HepG2 (cell line): Measurements from ENCODE around the gene DDR1. TPM values are rescaled to one million over a fixed set of nuclear protein-coding genes. Genes with fewer than 3 reads are reported as not detected.
A peak's percentile ranks its signal among the peaks of the same experiment; 100 is the strongest.

Experiments
- CCAR2 ChIP-seq: fragments of 200-400 bp; formaldehyde crosslinking; optimal IDR thresholded peaks from 2 replicates; pipeline ENCODE3; 2018; ENCODE audit warnings: low read depth, mild to moderate bottlenecking, low read length, moderate library complexity
- EED ChIP-seq: sonication (generic); formaldehyde crosslinking; IDR thresholded peaks from 2 replicates; pipeline ENCODE4 v1.5.0; 2020; ENCODE audit warnings: mild to moderate bottlenecking, missing genetic modification reagents
- ETV6 ChIP-seq: sonication (generic); formaldehyde crosslinking; conservative IDR thresholded peaks from 2 replicates; pipeline ENCODE4 v1.4.0; 2020; ENCODE audit warnings: missing genetic modification reagents
- GZF1 ChIP-seq: sonication (generic); formaldehyde crosslinking; IDR thresholded peaks from 2 replicates; pipeline ENCODE4 v1.5.1; 2020; ENCODE audit warnings: mild to moderate bottlenecking, missing genetic modification reagents
- HCFC1 ChIP-seq: fragments of 150-350 bp; IDR thresholded peaks from 2 replicates; pipeline ENCODE4 v1.6.1; 2014; ENCODE audit warnings: low read depth, low read length
- HIVEP1 ChIP-seq: sonication (generic); formaldehyde crosslinking; IDR thresholded peaks from 2 replicates; pipeline ENCODE4 v1.4.0; 2020; ENCODE audit warnings: mild to moderate bottlenecking, missing genetic modification reagents
- HNRNPLL ChIP-seq: fragments of 200-400 bp; formaldehyde crosslinking; IDR thresholded peaks from 2 replicates; pipeline ENCODE4 v1.6.1; 2017; ENCODE audit warnings: mild to moderate bottlenecking, low read depth, low read length; ENCODE audit not compliant: poor library complexity, severe bottlenecking
- KAT2B ChIP-seq: fragments of 150-350 bp; IDR thresholded peaks from 2 replicates; pipeline ENCODE4 v1.6.1; 2014; ENCODE audit warnings: low read depth, low read length, borderline replicate concordance
- KMT2B ChIP-seq: IDR thresholded peaks from 2 replicates; pipeline ENCODE4 v1.6.1; 2016; ENCODE audit warnings: missing genetic modification reagents, missing compliant biosample characterization
- MAZ ChIP-seq, 2 experiments: sonication (generic) in 1 of 2; formaldehyde crosslinking in 1 of 2; IDR thresholded peaks; 2 replicates each; pipeline versions ENCODE4 v1.5.0 to v1.6.1; 2012 to 2020; ENCODE audit warnings: low read depth in 2 of 2, mild to moderate bottlenecking in 2 of 2, borderline replicate concordance in 1 of 2, improper control_type of control experiment in 1 of 2, low read length in 1 of 2, missing genetic modification reagents in 1 of 2, moderate library complexity in 1 of 2
- MTF1 ChIP-seq: sonication (generic); formaldehyde crosslinking; IDR thresholded peaks from 2 replicates; pipeline ENCODE4 v1.5.0; 2020; ENCODE audit warnings: missing genetic modification reagents
- MZF1 ChIP-seq: sonication (generic); formaldehyde crosslinking; IDR thresholded peaks from 2 replicates; pipeline ENCODE4 v1.8.1; 2023; ENCODE audit warnings: mild to moderate bottlenecking, missing genetic modification reagents, borderline replicate concordance
- SRSF9 ChIP-seq: fragments of 200-400 bp; formaldehyde crosslinking; IDR thresholded peaks from 2 replicates; pipeline ENCODE4 v1.6.1; 2018; ENCODE audit warnings: borderline replicate concordance, mild to moderate bottlenecking, low read depth, low read length; ENCODE audit not compliant: insufficient read depth, poor library complexity, severe bottlenecking
- ZC3H4 ChIP-seq: sonication (generic); formaldehyde crosslinking; IDR thresholded peaks from 2 replicates; pipeline ENCODE4 v1.4.0; 2020; ENCODE audit warnings: missing genetic modification reagents, borderline replicate concordance
- ZNF274 ChIP-seq: sonication (generic); formaldehyde crosslinking; IDR thresholded peaks from 2 replicates; pipeline ENCODE4 v1.5.1; 2020; ENCODE audit warnings: mild to moderate bottlenecking, missing genetic modification reagents
- ZNF570 ChIP-seq: sonication (generic); formaldehyde crosslinking; IDR thresholded peaks from 2 replicates; pipeline ENCODE4 v1.4.0; 2020; ENCODE audit warnings: mild to moderate bottlenecking, missing genetic modification reagents, borderline replicate concordance
- ZSCAN29 ChIP-seq: sonication (generic); formaldehyde crosslinking; conservative IDR thresholded peaks from 2 replicates; pipeline ENCODE4 v1.4.0; 2020; ENCODE audit warnings: mild to moderate bottlenecking, missing genetic modification reagents
- polyA plus RNA-seq, 8 experiments: library from polyadenylated mRNA; depleted of rRNA in 3 of 8; stranded (reverse) in 7 of 8; unstranded in 1 of 8; fragments of >200 nt; fragmentation: Illumina TruSeq in 4 of 8; extraction: Trizol in 4 of 8; gene quantifications; 2 replicates each; pipeline versions ENCODE4 v1.2.1 to v1.2.3, GENCODE V29; 2011 to 2016; ENCODE audit warnings: low read depth in 4 of 8, missing spikeins in 1 of 8, mixed read lengths in 1 of 8; ENCODE audit not compliant: insufficient read depth in 1 of 8
- total RNA-seq, 5 experiments: library from RNA; depleted of rRNA; stranded (reverse); fragments of >200 nt; fragmentation: Illumina TruSeq; extraction: Trizol; gene quantifications; 2 replicates each; pipeline ENCODE4 v1.2.3, GENCODE V29; 2016; ENCODE audit warnings: low read depth in 1 of 5
- TF ChIP-seq, protein P1 (sequence below): sonication (generic); formaldehyde crosslinking; IDR thresholded peaks from 2 replicates; pipeline ENCODE4 v1.4.0; 2020; ENCODE audit warnings: missing genetic modification reagents, mild to moderate bottlenecking, borderline replicate concordance
- TF ChIP-seq, protein P2 (sequence below): IDR thresholded peaks from 2 replicates; pipeline ENCODE4 v1.6.1; 2016; ENCODE audit warnings: missing compliant biosample characterization, missing genetic modification reagents, borderline replicate concordance
- TF ChIP-seq, protein P3 (sequence below): sonication (generic); formaldehyde crosslinking; IDR thresholded peaks from 2 replicates; pipeline ENCODE4 v1.4.0; 2020; ENCODE audit warnings: mild to moderate bottlenecking, missing genetic modification reagents
- TF ChIP-seq, protein P4 (sequence below): sonication (generic); formaldehyde crosslinking; IDR thresholded peaks from 2 replicates; pipeline ENCODE4 v1.4.0; 2020; ENCODE audit warnings: missing genetic modification reagents

The DDR1 gene
- total and polyA plus RNA-seq, 2 of the 13 experiments (the other 11 are each of a cell fraction or from before 2014, with no cell fraction given), result 16.7 to 20.2 TPM

DNA sequence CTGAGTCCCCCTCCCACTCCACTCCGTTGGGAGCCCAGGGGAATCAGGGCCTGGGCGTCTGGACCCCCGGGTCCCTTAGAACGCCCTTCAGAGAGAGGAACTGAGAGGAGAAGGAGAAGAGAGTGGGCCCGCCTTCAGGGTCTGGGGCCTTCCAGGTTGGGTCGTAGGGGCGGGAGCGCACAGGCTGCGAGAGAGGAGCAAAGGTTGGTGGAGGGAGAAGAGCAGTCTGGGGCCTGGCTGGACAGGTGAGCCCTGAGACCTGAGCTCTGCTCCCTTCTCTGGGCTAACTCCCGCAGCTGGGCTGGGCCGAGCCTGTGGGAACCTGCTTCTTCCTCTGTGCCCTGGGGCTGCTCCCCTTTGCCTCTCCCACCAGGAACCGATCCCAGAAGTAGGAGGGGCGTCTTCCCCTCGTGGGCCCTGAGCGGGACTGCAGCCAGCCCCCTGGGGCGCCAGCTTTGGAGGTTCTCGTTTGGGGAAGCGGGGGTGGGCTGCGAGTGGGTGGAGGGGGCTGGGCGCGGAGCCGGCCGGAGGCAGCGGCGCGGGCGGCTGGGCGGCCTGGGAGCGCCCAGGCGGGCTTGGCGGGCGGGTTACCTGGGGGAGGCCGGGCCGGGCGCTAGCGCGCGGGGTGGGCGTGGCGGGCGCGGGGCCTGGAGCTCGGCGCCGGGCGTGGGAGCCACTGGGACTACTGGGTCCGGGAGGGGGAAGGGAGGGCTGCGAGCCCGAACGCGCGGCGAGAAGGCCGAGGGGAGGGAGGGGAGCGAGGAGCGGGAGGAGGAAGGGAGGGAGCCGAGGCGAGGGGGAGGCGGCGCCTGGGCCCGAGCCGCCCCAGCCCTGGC is at the start of gene DDR1 (continued):
- TF ChIP-seq SRSF9 (no peak), ZC3H4 (CRISPR knock-in tag) (no peak), GZF1 (CRISPR knock-in tag) (peak; percentile 18; the same call in 1 of the 2 replicates), KMT2B (CRISPR knock-in tag) (no peak), KAT2B (no peak), ZNF274 (CRISPR knock-in tag) (peak; percentile 77; the same call in 1 of the 2 replicates), CCAR2 (no peak), ZSCAN29 (0 out of 2 replicates have a peak, but pooled peaks have one; percentile 52), HIVEP1 (0 out of 2 replicates have a peak, but pooled peaks have one; percentile 53), MAZ (IDR thresholded peaks at IDR 0.05; ENCODE audit: borderline replicate concordance, low read depth, low read length) (no peak), MAZ (CRISPR knock-in tag; IDR thresholded peaks at IDR 0.05; ENCODE audit: low read depth) (peak; percentile 8), ETV6 (CRISPR knock-in tag) (no peak), ZNF570 (CRISPR knock-in tag) (no peak), HCFC1 (no peak), EED (CRISPR knock-in tag) (peak; percentile 72; the same call in 1 of the 2 replicates), HNRNPLL (peak; percentile 36), MTF1 (no peak), MZF1 (no peak)
- TF ChIP-seq, protein P1, sequence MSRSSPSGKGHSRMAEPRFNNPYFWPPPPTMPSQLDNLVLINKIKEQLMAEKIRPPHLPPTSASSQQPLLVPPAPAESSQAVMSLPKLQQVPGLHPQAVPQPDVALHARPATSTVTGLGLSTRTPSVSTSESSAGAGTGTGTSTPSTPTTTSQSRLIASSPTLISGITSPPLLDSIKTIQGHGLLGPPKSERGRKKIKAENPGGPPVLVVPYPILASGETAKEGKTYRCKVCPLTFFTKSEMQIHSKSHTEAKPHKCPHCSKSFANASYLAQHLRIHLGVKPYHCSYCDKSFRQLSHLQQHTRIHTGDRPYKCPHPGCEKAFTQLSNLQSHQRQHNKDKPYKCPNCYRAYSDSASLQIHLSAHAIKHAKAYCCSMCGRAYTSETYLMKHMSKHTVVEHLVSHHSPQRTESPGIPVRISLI, result no peak
- TF ChIP-seq, protein P2, sequence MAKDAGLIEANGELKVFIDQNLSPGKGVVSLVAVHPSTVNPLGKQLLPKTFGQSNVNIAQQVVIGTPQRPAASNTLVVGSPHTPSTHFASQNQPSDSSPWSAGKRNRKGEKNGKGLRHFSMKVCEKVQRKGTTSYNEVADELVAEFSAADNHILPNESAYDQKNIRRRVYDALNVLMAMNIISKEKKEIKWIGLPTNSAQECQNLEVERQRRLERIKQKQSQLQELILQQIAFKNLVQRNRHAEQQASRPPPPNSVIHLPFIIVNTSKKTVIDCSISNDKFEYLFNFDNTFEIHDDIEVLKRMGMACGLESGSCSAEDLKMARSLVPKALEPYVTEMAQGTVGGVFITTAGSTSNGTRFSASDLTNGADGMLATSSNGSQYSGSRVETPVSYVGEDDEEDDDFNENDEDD (CRISPR knock-in tag), result peak; percentile 55; the same call in 1 of the 2 replicates
- TF ChIP-seq, protein P3, sequence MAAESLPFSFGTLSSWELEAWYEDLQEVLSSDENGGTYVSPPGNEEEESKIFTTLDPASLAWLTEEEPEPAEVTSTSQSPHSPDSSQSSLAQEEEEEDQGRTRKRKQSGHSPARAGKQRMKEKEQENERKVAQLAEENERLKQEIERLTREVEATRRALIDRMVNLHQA (CRISPR knock-in tag), result no peak
- TF ChIP-seq, protein P4, sequence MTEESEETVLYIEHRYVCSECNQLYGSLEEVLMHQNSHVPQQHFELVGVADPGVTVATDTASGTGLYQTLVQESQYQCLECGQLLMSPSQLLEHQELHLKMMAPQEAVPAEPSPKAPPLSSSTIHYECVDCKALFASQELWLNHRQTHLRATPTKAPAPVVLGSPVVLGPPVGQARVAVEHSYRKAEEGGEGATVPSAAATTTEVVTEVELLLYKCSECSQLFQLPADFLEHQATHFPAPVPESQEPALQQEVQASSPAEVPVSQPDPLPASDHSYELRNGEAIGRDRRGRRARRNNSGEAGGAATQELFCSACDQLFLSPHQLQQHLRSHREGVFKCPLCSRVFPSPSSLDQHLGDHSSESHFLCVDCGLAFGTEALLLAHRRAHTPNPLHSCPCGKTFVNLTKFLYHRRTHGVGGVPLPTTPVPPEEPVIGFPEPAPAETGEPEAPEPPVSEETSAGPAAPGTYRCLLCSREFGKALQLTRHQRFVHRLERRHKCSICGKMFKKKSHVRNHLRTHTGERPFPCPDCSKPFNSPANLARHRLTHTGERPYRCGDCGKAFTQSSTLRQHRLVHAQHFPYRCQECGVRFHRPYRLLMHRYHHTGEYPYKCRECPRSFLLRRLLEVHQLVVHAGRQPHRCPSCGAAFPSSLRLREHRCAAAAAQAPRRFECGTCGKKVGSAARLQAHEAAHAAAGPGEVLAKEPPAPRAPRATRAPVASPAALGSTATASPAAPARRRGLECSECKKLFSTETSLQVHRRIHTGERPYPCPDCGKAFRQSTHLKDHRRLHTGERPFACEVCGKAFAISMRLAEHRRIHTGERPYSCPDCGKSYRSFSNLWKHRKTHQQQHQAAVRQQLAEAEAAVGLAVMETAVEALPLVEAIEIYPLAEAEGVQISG (CRISPR knock-in tag), result no peak
